Fibroblast of pulmonary artery (primary cell): Measurements from ENCODE around the gene TAS1R1.

Source experiments
- DNase-seq: peaks from one replicate; pipeline ENCODE4 v3.0.0-alpha.2; 2010; ENCODE audit warnings: low read depth
- H3K4me3 ChIP-seq: replicated peaks from 2 replicates; pipeline ENCODE4 v1.5.1; 2011; ENCODE audit warnings: low read depth, mild to moderate bottlenecking, control low read depth, low read length, moderate library complexity
- CTCF ChIP-seq: IDR thresholded peaks from 2 replicates; pipeline ENCODE4 v1.5.1; 2011; ENCODE audit warnings: mild to moderate bottlenecking, control low read depth, low read length, inconsistent platforms; ENCODE audit errors: missing control alignments

Gene TAS1R1

GRCh38 chr1:6523566-6523965, 31.5 kb upstream of the TAS1R1 start:
- no peak overlapping the region for H3K4me3 ChIP-seq
- TF ChIP-seq CTCF, result peak; percentile 72
- peak; percentile 66 for DNase-seq

- DNase-seq, result no peak
- H3K4me3 ChIP-seq, result no peak overlapping the region
- TF ChIP-seq CTCF, result no peak
Measured at GRCh38 chr1:6526316-6526715, 28.8 kb upstream of the TAS1R1 start.

- no peak for DNase-seq
- H3K4me3 ChIP-seq, result no peak overlapping the region
- no peak for TF ChIP-seq CTCF
Measured at GRCh38 chr1:6528492-6528891, 26.6 kb upstream of the TAS1R1 start.

GRCh38 chr1:6530504-6531160, 24.5 kb upstream of the TAS1R1 start:
- DNase-seq, result no peak
- no peak overlapping the region for H3K4me3 ChIP-seq

GRCh38 chr1:6531996-6532395, 23.1 kb upstream of the TAS1R1 start:
- no peak overlapping the region for H3K4me3 ChIP-seq
- DNase-seq, result no peak
- TF ChIP-seq CTCF, result no peak

More at GRCh38 chr1:6530504-6531160, 24.5 kb upstream of the TAS1R1 start:
- no peak for TF ChIP-seq CTCF

GRCh38 chr1:6534248-6534822, 20.8 kb upstream of the TAS1R1 start:
- no peak for DNase-seq
- H3K4me3 ChIP-seq, result no peak overlapping the region
- TF ChIP-seq CTCF, result no peak

GRCh38 chr1:6535214-6535613, 19.9 kb upstream of the TAS1R1 start:
- DNase-seq, result no peak
- H3K4me3 ChIP-seq, result no peak overlapping the region
- TF ChIP-seq CTCF, result no peak
